HepG2 (cell line): ENCODE data around the gene MSMP. TPM values are rescaled to one million over a fixed set of nuclear protein-coding genes. Genes with fewer than 3 reads are reported as not detected.

Experiments
- ATAC-seq: fragments of 200-7000 bp; cut with Tn5 transposase; 3 replicates; pipeline ENCODE4 v1.9.1; 2020; ENCODE audit warnings: mild to moderate bottlenecking, moderate library complexity
- BruUV-seq: library from RNA; stranded (reverse); fragments of 400-500 nt; replicated peaks from 2 replicates; lab custom pipeline; 2021; lab: Mats Ljungman, UMichigan
- CTCF ChIA-PET: fragments of 300-600 bp; formaldehyde crosslinking; extraction: SDS; loops from one replicate; lab custom pipeline; 2021; ENCODE audit warnings: low total read pairs, inconsistent platforms, low intra/inter-chr PET ratio; lab: Yijun Ruan, JAX
- POLR2A ChIA-PET: fragments of 350-600 bp; sonication (Branson Sonifier 250); formaldehyde crosslinking; loops from one replicate; lab custom pipeline; 2020; ENCODE audit warnings: antibody characterized with exemption, inconsistent platforms; lab: Yijun Ruan, JAX
- DNase-seq: peaks from one replicate; pipeline ENCODE4 v3.0.0-alpha.2; 2015; ENCODE audit warnings: low spot score
- FAIRE-seq: peaks from 3 replicates; lab custom pipeline; 2011; peaks lifted over from hg19 to GRCh38; lab: Jason Lieb, UNC
- H2AFZ ChIP-seq: one replicate; pipeline ENCODE4 v1.6.1; 2011; ENCODE audit warnings: low read length, inconsistent platforms
- H3K27ac ChIP-seq: fragments of 300-600 bp; 3 replicates; pipeline ENCODE4 v1.8.0; 2011; ENCODE audit warnings: mixed run types, mild to moderate bottlenecking, mixed read lengths, low read length, inconsistent platforms; ENCODE audit not compliant: insufficient read depth; ENCODE audit errors: extremely low read length
- H3K27me3 ChIP-seq, 2 experiments: fragments of 200-600 bp in 1 of 2; 2 replicates in 1 of 2; 3 replicates in 1 of 2; pipeline versions ENCODE4 v1.6.0 to v1.8.0; 2011; ENCODE audit warnings: low read length in 2 of 2, mild to moderate bottlenecking in 2 of 2, moderate library complexity in 2 of 2, inconsistent platforms in 1 of 2; ENCODE audit not compliant: insufficient read depth in 2 of 2, control insufficient read depth in 1 of 2
- H3K36me3 ChIP-seq, 2 experiments: fragments of 200-600 bp in 1 of 2; replicated peaks in 1 of 2; 2 replicates in 1 of 2; 3 replicates in 1 of 2; pipeline versions ENCODE4 v1.5.1 to v1.8.0; 2011; ENCODE audit warnings: low read length in 2 of 2, inconsistent platforms in 1 of 2; ENCODE audit not compliant: insufficient read depth in 2 of 2, control insufficient read depth in 1 of 2
- H3K4me1 ChIP-seq: 2 replicates; pipeline ENCODE4 v1.5.1; 2012; ENCODE audit warnings: low read length, inconsistent platforms; ENCODE audit not compliant: insufficient read depth
- H3K4me2 ChIP-seq: 2 replicates; pipeline ENCODE4 v1.6.0; 2011; ENCODE audit warnings: low read depth, low read length, inconsistent platforms
- H3K4me3 ChIP-seq, 3 experiments: fragments of 200-600 bp in 1 of 3; sonication (generic), shearing (Covaris generic) in 1 of 3; replicated peaks in 1 of 3; 2 replicates each; pipeline ENCODE4 v1.5.1; 2011 to 2016; ENCODE audit warnings: low read length in 3 of 3, inconsistent platforms in 2 of 3, low read depth in 2 of 3, mild to moderate bottlenecking in 2 of 3, control low read depth in 1 of 3, mixed read lengths in 1 of 3; ENCODE audit not compliant: insufficient read depth in 1 of 3
- H3K79me2 ChIP-seq: one replicate; pipeline ENCODE4 v1.6.1; 2011; ENCODE audit warnings: low read length, inconsistent platforms; ENCODE audit not compliant: insufficient read depth
- H3K9ac ChIP-seq: 2 replicates; pipeline ENCODE4 v1.6.0; 2011; ENCODE audit warnings: mild to moderate bottlenecking, low read depth, low read length, inconsistent platforms; ENCODE audit not compliant: insufficient read depth
- H3K9me3 ChIP-seq: 2 replicates; pipeline ENCODE4 v1.5.1; 2012; ENCODE audit warnings: mild to moderate bottlenecking, low read length
- H4K20me1 ChIP-seq: 2 replicates; pipeline ENCODE4 v1.6.0; 2011; ENCODE audit warnings: inconsistent platforms, mild to moderate bottlenecking, low read length, moderate library complexity; ENCODE audit not compliant: insufficient read depth
- BORCS8-MEF2B ChIP-seq: sonication (generic); formaldehyde crosslinking; IDR thresholded peaks from 2 replicates; pipeline ENCODE4 v1.8.0; 2022; ENCODE audit warnings: mild to moderate bottlenecking, missing genetic modification reagents
- FOSL2 ChIP-seq: sonication (generic); formaldehyde crosslinking; IDR thresholded peaks from 2 replicates; pipeline ENCODE4 v1.4.0; 2020; ENCODE audit warnings: missing genetic modification reagents
- HES4 ChIP-seq: sonication (generic); formaldehyde crosslinking; IDR thresholded peaks from 2 replicates; pipeline ENCODE4 v1.9.0; 2021; ENCODE audit warnings: mild to moderate bottlenecking, missing genetic modification reagents, borderline replicate concordance
- ZBTB8A ChIP-seq: sonication (generic); formaldehyde crosslinking; IDR thresholded peaks from 2 replicates; pipeline ENCODE4 v1.4.0; 2020; ENCODE audit warnings: mild to moderate bottlenecking, low read depth, missing genetic modification reagents, borderline replicate concordance
- ZFP36L1 ChIP-seq: sonication (generic); formaldehyde crosslinking; IDR thresholded peaks from 2 replicates; pipeline ENCODE4 v1.8.0; 2022; ENCODE audit warnings: mild to moderate bottlenecking, missing genetic modification reagents, moderate library complexity
- ZMYM4 ChIP-seq: sonication (generic); formaldehyde crosslinking; IDR thresholded peaks from 2 replicates; pipeline ENCODE4 v1.8.1; 2023; ENCODE audit warnings: mild to moderate bottlenecking, missing genetic modification reagents
- ZNF44 ChIP-seq: sonication (generic); formaldehyde crosslinking; IDR thresholded peaks from 2 replicates; pipeline ENCODE4 v1.5.1; 2020; ENCODE audit warnings: mild to moderate bottlenecking, missing genetic modification reagents
- WGBS: methylation state at CpG from one replicate; pipeline ENCODE4 v1.1.6; 2017; ENCODE audit warnings: low lambda C conversion rate; 5-methylcytosine and 5-hydroxymethylcytosine counted together
- in situ Hi-C: cut with HindIII; loops from 2 replicates; pipeline ENCODE4 v1.10.0; 2017; ENCODE audit warnings: low pct_unique_long_range_greater_than_20kb; ENCODE audit not compliant: extremely low pct_ligation_motif_present
- intact Hi-C: fragments of 100-400 bp; cut with micrococcal nuclease; formaldehyde crosslinking; loops from one replicate; pipeline ENCODE4 v1.10.0; 2022; ENCODE audit not compliant: unreplicated experiment
- polyA plus RNA-seq, 8 experiments: library from polyadenylated mRNA; depleted of rRNA in 3 of 8; stranded (reverse) in 7 of 8; unstranded in 1 of 8; fragments of >200 nt; fragmentation: Illumina TruSeq in 4 of 8; extraction: Trizol in 4 of 8; gene quantifications; 2 replicates each; pipeline versions ENCODE4 v1.2.1 to v1.2.3, GENCODE V29; 2011 to 2016; ENCODE audit warnings: low read depth in 4 of 8, missing spikeins in 1 of 8, mixed read lengths in 1 of 8; ENCODE audit not compliant: insufficient read depth in 1 of 8
- total RNA-seq, 5 experiments: library from RNA; depleted of rRNA; stranded (reverse); fragments of >200 nt; fragmentation: Illumina TruSeq; extraction: Trizol; gene quantifications; 2 replicates each; pipeline ENCODE4 v1.2.3, GENCODE V29; 2016; ENCODE audit warnings: low read depth in 1 of 5
- TF ChIP-seq, protein P1 (sequence below): sonication (generic); formaldehyde crosslinking; IDR thresholded peaks from 2 replicates; pipeline ENCODE4 v1.9.0; 2021; ENCODE audit warnings: missing genetic modification reagents, borderline replicate concordance
- TF ChIP-seq, protein P2 (sequence below): sonication (generic); formaldehyde crosslinking; IDR thresholded peaks from 2 replicates; pipeline ENCODE4 v1.8.1; 2023; ENCODE audit warnings: mild to moderate bottlenecking, moderate library complexity, missing genetic modification reagents
- TF ChIP-seq, protein P3 (sequence below): sonication (generic); formaldehyde crosslinking; IDR thresholded peaks from 2 replicates; pipeline ENCODE4 v1.9.0; 2021; ENCODE audit warnings: missing genetic modification reagents, mild to moderate bottlenecking, borderline replicate concordance
- TF ChIP-seq, protein P4 (sequence below): sonication (generic); formaldehyde crosslinking; IDR thresholded peaks from 2 replicates; pipeline ENCODE4 v1.8.1; 2023; ENCODE audit warnings: missing genetic modification reagents, inconsistent platforms, borderline replicate concordance
- TF ChIP-seq, protein P5 (sequence below): sonication (generic); formaldehyde crosslinking; IDR thresholded peaks from 2 replicates; pipeline ENCODE4 v1.9.0; 2022; ENCODE audit warnings: missing genetic modification reagents, mild to moderate bottlenecking, borderline replicate concordance

MSMP gene
- total and polyA plus RNA-seq, 2 of the 13 experiments (the other 11 are each of a cell fraction or from before 2014, with no cell fraction given), result 0.24 to 0.46 TPM

DNA sequence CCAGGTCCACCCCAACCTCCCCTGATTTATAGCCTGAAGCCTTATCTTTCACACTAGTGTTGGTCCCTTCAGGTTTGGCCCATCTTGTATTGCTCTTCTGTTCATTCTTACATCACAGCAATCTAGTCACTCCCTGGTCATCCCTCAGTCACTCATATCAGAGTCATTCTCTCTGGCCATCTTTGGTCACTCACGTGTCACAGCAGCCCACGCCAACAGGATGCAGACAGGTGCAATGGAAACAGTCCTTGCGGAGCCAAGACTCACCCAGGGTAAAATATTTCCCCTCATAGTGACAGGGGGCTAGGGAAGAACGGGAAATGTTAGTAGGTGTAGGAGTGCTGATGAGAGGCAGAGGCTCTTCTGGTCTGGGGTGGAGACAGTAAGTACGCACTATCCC is 610 bp downstream of the MSMP start (continued):
- TF ChIP-seq, protein P1, sequence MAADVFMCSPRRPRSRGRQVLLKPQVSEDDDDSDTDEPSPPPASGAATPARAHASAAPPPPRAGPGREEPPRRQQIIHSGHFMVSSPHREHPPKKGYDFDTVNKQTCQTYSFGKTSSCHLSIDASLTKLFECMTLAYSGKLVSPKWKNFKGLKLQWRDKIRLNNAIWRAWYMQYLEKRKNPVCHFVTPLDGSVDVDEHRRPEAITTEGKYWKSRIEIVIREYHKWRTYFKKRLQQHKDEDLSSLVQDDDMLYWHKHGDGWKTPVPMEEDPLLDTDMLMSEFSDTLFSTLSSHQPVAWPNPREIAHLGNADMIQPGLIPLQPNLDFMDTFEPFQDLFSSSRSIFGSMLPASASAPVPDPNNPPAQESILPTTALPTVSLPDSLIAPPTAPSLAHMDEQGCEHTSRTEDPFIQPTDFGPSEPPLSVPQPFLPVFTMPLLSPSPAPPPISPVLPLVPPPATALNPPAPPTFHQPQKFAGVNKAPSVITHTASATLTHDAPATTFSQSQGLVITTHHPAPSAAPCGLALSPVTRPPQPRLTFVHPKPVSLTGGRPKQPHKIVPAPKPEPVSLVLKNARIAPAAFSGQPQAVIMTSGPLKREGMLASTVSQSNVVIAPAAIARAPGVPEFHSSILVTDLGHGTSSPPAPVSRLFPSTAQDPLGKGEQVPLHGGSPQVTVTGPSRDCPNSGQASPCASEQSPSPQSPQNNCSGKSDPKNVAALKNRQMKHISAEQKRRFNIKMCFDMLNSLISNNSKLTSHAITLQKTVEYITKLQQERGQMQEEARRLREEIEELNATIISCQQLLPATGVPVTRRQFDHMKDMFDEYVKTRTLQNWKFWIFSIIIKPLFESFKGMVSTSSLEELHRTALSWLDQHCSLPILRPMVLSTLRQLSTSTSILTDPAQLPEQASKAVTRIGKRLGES (CRISPR knock-in tag), result no peak
- no peak for TF ChIP-seq ZBTB8A (CRISPR knock-in tag)
- TF ChIP-seq, protein P2, sequence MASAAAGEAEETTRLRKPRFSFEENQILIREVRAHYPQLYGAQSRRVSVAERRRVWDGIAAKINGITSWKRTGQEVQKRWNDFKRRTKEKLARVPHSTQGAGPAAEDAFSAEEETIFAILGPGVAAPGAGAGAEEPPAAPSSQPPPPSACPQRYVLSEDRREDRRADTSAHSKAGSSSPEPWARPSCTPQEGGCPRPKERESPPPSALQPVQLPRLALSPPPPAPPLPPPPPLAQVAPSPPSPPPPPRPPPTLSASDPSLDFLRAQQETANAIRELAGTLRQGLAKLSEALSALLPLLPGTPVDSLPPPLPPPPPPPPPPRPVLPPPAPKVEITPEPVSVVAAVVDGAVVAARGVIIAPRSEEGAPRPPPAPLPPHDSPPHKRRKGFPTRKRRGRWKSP (CRISPR knock-in tag), result no peak

DNA sequence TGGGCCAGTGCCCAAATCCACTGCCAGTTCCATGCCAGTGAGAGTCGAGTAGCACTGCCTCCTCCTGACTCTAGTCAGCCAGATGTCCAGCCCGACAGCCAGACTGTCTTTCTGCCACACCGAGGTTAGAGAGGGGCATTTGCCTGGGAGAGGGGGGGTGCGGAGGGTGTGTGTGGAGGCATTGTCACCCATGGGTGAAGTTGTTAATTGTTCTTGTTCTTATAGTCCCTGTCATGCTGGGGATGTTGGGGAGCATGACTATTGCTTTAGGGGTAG is 3.9 kb downstream of the MSMP start:
- Histone ChIP-seq H3K4me3 (peak overlapping the region; percentile 95 to 99 (median 98); a peak in 5 of 6 replicates), H3K36me3 (peaks cover 9 to 30% of the 10 kb centered on the region in 2 experiments), H3K9ac (peak overlapping the region; percentile 94), H4K20me1 (peaks cover 32% of the 10 kb centered on the region), H3K79me2 (peaks cover 34% of the 10 kb centered on the region), H3K4me1 (peaks cover 31% of the 10 kb centered on the region), H3K4me2 (peak overlapping the region; percentile 80), H3K27ac (peak overlapping the region; percentile 89), H3K9me3 (no peaks in the 10 kb centered on the region), H2AFZ (no peak overlapping the region), H3K27me3 (no peaks in the 10 kb centered on the region; a peak in 2 of 5 replicates)
- no TSS peak for BruUV-seq
- ATAC-seq, result no peak
- intact Hi-C loops, result no loop called here
- DNase-seq, result no peak
- WGBS, result 72% methylated on average over 4 of the region's 4 CpGs
- in situ Hi-C loops, result no loop called here
- POLR2A ChIA-PET, result interaction anchor here (0.8 to 5.8 kb wide), 6 partner anchors 19 to 103 kb away, joined by 3 to 102 read pairs (median 7); partner anchors contain the start of genes CREB3, HINT2, TLN1 and TPM2
- FAIRE-seq, result no peak
- CTCF ChIA-PET, result no interaction called here
- TF ChIP-seq ZMYM4 (CRISPR knock-in tag) (no peak), HES4 (no peak), FOSL2 (CRISPR knock-in tag) (no peak), ZFP36L1 (CRISPR knock-in tag) (no peak), ZNF44 (no peak), BORCS8-MEF2B (CRISPR knock-in tag) (no peak)
- TF ChIP-seq, protein P3, sequence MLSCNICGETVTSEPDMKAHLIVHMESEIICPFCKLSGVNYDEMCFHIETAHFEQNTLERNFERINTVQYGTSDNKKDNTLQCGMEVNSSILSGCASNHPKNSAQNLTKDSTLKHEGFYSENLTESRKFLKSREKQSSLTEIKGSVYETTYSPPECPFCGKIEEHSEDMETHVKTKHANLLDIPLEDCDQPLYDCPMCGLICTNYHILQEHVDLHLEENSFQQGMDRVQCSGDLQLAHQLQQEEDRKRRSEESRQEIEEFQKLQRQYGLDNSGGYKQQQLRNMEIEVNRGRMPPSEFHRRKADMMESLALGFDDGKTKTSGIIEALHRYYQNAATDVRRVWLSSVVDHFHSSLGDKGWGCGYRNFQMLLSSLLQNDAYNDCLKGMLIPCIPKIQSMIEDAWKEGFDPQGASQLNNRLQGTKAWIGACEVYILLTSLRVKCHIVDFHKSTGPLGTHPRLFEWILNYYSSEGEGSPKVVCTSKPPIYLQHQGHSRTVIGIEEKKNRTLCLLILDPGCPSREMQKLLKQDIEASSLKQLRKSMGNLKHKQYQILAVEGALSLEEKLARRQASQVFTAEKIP (CRISPR knock-in tag), result no peak
- TF ChIP-seq, protein P4, sequence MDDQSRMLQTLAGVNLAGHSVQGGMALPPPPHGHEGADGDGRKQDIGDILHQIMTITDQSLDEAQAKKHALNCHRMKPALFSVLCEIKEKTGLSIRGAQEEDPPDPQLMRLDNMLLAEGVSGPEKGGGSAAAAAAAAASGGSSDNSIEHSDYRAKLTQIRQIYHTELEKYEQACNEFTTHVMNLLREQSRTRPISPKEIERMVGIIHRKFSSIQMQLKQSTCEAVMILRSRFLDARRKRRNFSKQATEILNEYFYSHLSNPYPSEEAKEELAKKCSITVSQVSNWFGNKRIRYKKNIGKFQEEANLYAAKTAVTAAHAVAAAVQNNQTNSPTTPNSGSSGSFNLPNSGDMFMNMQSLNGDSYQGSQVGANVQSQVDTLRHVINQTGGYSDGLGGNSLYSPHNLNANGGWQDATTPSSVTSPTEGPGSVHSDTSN (CRISPR knock-in tag), result no peak
- TF ChIP-seq, protein P5, sequence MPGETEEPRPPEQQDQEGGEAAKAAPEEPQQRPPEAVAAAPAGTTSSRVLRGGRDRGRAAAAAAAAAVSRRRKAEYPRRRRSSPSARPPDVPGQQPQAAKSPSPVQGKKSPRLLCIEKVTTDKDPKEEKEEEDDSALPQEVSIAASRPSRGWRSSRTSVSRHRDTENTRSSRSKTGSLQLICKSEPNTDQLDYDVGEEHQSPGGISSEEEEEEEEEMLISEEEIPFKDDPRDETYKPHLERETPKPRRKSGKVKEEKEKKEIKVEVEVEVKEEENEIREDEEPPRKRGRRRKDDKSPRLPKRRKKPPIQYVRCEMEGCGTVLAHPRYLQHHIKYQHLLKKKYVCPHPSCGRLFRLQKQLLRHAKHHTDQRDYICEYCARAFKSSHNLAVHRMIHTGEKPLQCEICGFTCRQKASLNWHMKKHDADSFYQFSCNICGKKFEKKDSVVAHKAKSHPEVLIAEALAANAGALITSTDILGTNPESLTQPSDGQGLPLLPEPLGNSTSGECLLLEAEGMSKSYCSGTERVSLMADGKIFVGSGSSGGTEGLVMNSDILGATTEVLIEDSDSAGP (CRISPR knock-in tag), result no peak
